ENCODE data around the gene ATAT1.

The ATAT1 gene

GRCh38 chr6:30679765-30680535 is 53.3 kb downstream of the ATAT1 start:
- TF ChIP-seq CTCF (IDR thresholded peaks at IDR 0.05; ENCODE audit: low read length, missing control alignments) = no peak
- DNase-seq (ENCODE audit: low read depth) = no peak
- H3K4me3 ChIP-seq (replicated peaks; ENCODE audit: low read depth, low read length) = peak overlapping the region; percentile 29

GRCh38 chr6:30681766-30682142 is 55.1 kb downstream of the ATAT1 start:
- no peak for DNase-seq (ENCODE audit: low read depth)
- no peak for TF ChIP-seq CTCF (IDR thresholded peaks at IDR 0.05; ENCODE audit: low read length, missing control alignments)
- H3K4me3 ChIP-seq (replicated peaks; ENCODE audit: low read depth, low read length) = peak overlapping the region; percentile 88

- H3K4me3 ChIP-seq (replicated peaks; ENCODE audit: low read depth, low read length) = peak overlapping the region; percentile 88
- DNase-seq (ENCODE audit: low read depth) = peak; percentile 75
- no peak for TF ChIP-seq CTCF (IDR thresholded peaks at IDR 0.05; ENCODE audit: low read length, missing control alignments)
Observed at GRCh38 chr6:30682143-30683117, 55.8 kb downstream of the ATAT1 start.

- peak; percentile 15 for DNase-seq (ENCODE audit: low read depth)
- H3K4me3 ChIP-seq (replicated peaks; ENCODE audit: low read depth, low read length) = peak overlapping the region; percentile 88
- no peak for TF ChIP-seq CTCF (IDR thresholded peaks at IDR 0.05; ENCODE audit: low read length, missing control alignments)
Observed at GRCh38 chr6:30683183-30683979, 56.7 kb downstream of the ATAT1 start.

GRCh38 chr6:30683980-30684338 is 57.3 kb downstream of the ATAT1 start:
- no peak for TF ChIP-seq CTCF (IDR thresholded peaks at IDR 0.05; ENCODE audit: low read length, missing control alignments)

GRCh38 chr6:30684386-30685156 is 57.9 kb downstream of the ATAT1 start:
- no peak for TF ChIP-seq CTCF (IDR thresholded peaks at IDR 0.05; ENCODE audit: low read length, missing control alignments)
- peak; percentile 50 for DNase-seq (ENCODE audit: low read depth)
- peak overlapping the region; percentile 88 for H3K4me3 ChIP-seq (replicated peaks; ENCODE audit: low read depth, low read length)

More at GRCh38 chr6:30683980-30684338, 57.3 kb downstream of the ATAT1 start:
- DNase-seq (ENCODE audit: low read depth) = no peak
- peak overlapping the region; percentile 88 for H3K4me3 ChIP-seq (replicated peaks; ENCODE audit: low read depth, low read length)

Data from fibroblast of pulmonary artery (primary cell).